ENCODE results near the gene BRAF.
"Not testable (repeated sequence)": the region's sequence is repeated elsewhere in the genome, so short reads cannot be mapped to it uniquely, and the experiment has no call there.

Gene BRAF

GRCh38 chr7:140924821-140925421, at the start of gene BRAF:
Gene BRAF (minus strand): TSS chr7:140924929. CDS start chr7:140924703, 226 bp downstream.
- peak; percentile 95 for DNase-seq

GRCh38 chr7:140972876-140973829, 48.4 kb upstream of the BRAF start:
- no peak for DNase-seq

- DNase-seq = no peak
Observed at GRCh38 chr7:140972344-140972743, 47.6 kb upstream of the BRAF start.

GRCh38 chr7:140967438-140967837, 42.7 kb upstream of the BRAF start:
- DNase-seq = no peak

GRCh38 chr7:140966561-140967233, 42.0 kb upstream of the BRAF start:
- no peak for DNase-seq

- no peak for DNase-seq
Observed at GRCh38 chr7:140961117-140961516, 36.4 kb upstream of the BRAF start.

GRCh38 chr7:140956997-140957396, 32.3 kb upstream of the BRAF start:
- not testable (repeated sequence) for DNase-seq

GRCh38 chr7:140945940-140946339, 21.2 kb upstream of the BRAF start:
- DNase-seq = no peak

GRCh38 chr7:140942242-140942641, 17.5 kb upstream of the BRAF start:
- DNase-seq = not testable (repeated sequence)

GRCh38 chr7:140940898-140941297, 16.2 kb upstream of the BRAF start:
- no peak for DNase-seq

- no peak for DNase-seq
Observed at GRCh38 chr7:140937702-140938264, 13.1 kb upstream of the BRAF start.

- DNase-seq = no peak
Observed at GRCh38 chr7:140928491-140929309, 4.0 kb upstream of the BRAF start.

GRCh38 chr7:140927945-140928344, 3.2 kb upstream of the BRAF start:
- not testable (repeated sequence) for DNase-seq

GRCh38 chr7:140927351-140927750, 2.6 kb upstream of the BRAF start:
- DNase-seq = no peak

GRCh38 chr7:140926021-140926817, 1.5 kb upstream of the BRAF start:
- DNase-seq = no peak

- peak; percentile 91 for DNase-seq
Observed at GRCh38 chr7:140924019-140924820, 509 bp downstream of the BRAF start.

GRCh38 chr7:140923358-140924006, 1.2 kb downstream of the BRAF start:
- DNase-seq = peak; percentile 32

GRCh38 chr7:140922741-140923345, 1.9 kb downstream of the BRAF start:
- DNase-seq = no peak

- no peak for DNase-seq
Observed at GRCh38 chr7:140920745-140921144, 4.0 kb downstream of the BRAF start.

- DNase-seq = no peak
Observed at GRCh38 chr7:140918236-140918635, 6.5 kb downstream of the BRAF start.

Measured in femur (tissue), 1 donor.